ENCODE results near the gene PLCZ1.

The PLCZ1 gene

GRCh38 chr12:18643681-18644080 is 94.1 kb downstream of the PLCZ1 start:
- no peak overlapping the region for H3K27ac ChIP-seq (ENCODE audit: low read depth, low read length)
- no peaks in the 10 kb centered on the region for H3K27me3 ChIP-seq (ENCODE audit: control insufficient read depth, low read length)
- TF ChIP-seq CTCF (IDR thresholded peaks at IDR 0.05; ENCODE audit: low read depth, low read length, poor library complexity, severe bottlenecking) (no peak), EZH2phosphoT487 (IDR thresholded peaks at IDR 0.05; ENCODE audit: borderline replicate concordance, low read length) (no peak)
- no peak overlapping the region for H3K4me2 ChIP-seq (ENCODE audit: low read length)
- H3K9me2 ChIP-seq (replicated peaks; ENCODE audit: control insufficient read depth, low read length), result no peaks in the 10 kb centered on the region
- H3K4me1 ChIP-seq (ENCODE audit: control insufficient read depth, low read length), result no peaks in the 10 kb centered on the region
- no peaks in the 10 kb centered on the region for H4K20me1 ChIP-seq (ENCODE audit: control insufficient read depth, insufficient read depth, low read depth, low read length)
- H3K4me3 ChIP-seq (ENCODE audit: low read length), result no peak overlapping the region
- H3K79me2 ChIP-seq (ENCODE audit: control insufficient read depth, low read length), result no peaks in the 10 kb centered on the region
- H3K9me3 ChIP-seq (ENCODE audit: control insufficient read depth, insufficient read depth, low read length), result no peaks in the 10 kb centered on the region
- no peaks in the 10 kb centered on the region for H3F3A ChIP-seq (ENCODE audit: control insufficient read depth, insufficient read depth)
- H3K36me3 ChIP-seq (ENCODE audit: control insufficient read depth, low read length), result no peaks in the 10 kb centered on the region

GRCh38 chr12:18640321-18640955 is 97.4 kb downstream of the PLCZ1 start:
- no peak for TF ChIP-seq EZH2phosphoT487 (IDR thresholded peaks at IDR 0.05; ENCODE audit: borderline replicate concordance, low read length)
- TF ChIP-seq CTCF (IDR thresholded peaks at IDR 0.05; ENCODE audit: low read depth, low read length, poor library complexity, severe bottlenecking), result no peak
- Histone ChIP-seq H3K36me3 (ENCODE audit: control insufficient read depth, low read length) (no peaks in the 10 kb centered on the region), H3K9me3 (ENCODE audit: control insufficient read depth, insufficient read depth, low read length) (no peaks in the 10 kb centered on the region), H3K27me3 (ENCODE audit: control insufficient read depth, low read length) (no peaks in the 10 kb centered on the region), H3K4me1 (ENCODE audit: control insufficient read depth, low read length) (no peaks in the 10 kb centered on the region), H3K79me2 (ENCODE audit: control insufficient read depth, low read length) (no peaks in the 10 kb centered on the region), H3F3A (ENCODE audit: control insufficient read depth, insufficient read depth) (no peaks in the 10 kb centered on the region), H3K9me2 (replicated peaks; ENCODE audit: control insufficient read depth, low read length) (no peaks in the 10 kb centered on the region; the same call in 1 of the 2 replicates), H3K4me3 (ENCODE audit: low read length) (no peak overlapping the region), H4K20me1 (ENCODE audit: control insufficient read depth, insufficient read depth, low read depth, low read length) (no peaks in the 10 kb centered on the region), H3K27ac (ENCODE audit: low read depth, low read length) (no peak overlapping the region), H3K4me2 (ENCODE audit: low read length) (no peak overlapping the region)

GRCh38 chr12:18634382-18634781 is 103.4 kb downstream of the PLCZ1 start:
- H3K27me3 ChIP-seq (ENCODE audit: control insufficient read depth, low read length), result no peaks in the 10 kb centered on the region
- TF ChIP-seq CTCF (IDR thresholded peaks at IDR 0.05; ENCODE audit: low read depth, low read length, poor library complexity, severe bottlenecking) (no peak), EZH2phosphoT487 (IDR thresholded peaks at IDR 0.05; ENCODE audit: borderline replicate concordance, low read length) (no peak)
- no peak overlapping the region for H3K4me3 ChIP-seq (ENCODE audit: low read length)
- H3K9me3 ChIP-seq (ENCODE audit: control insufficient read depth, insufficient read depth, low read length), result no peaks in the 10 kb centered on the region
- no peaks in the 10 kb centered on the region for H3K79me2 ChIP-seq (ENCODE audit: control insufficient read depth, low read length)
- H3F3A ChIP-seq (ENCODE audit: control insufficient read depth, insufficient read depth), result no peaks in the 10 kb centered on the region
- H3K9me2 ChIP-seq (replicated peaks; ENCODE audit: control insufficient read depth, low read length), result no peaks in the 10 kb centered on the region; the same call in 1 of the 2 replicates
- H3K4me2 ChIP-seq (ENCODE audit: low read length), result no peak overlapping the region
- H3K4me1 ChIP-seq (ENCODE audit: control insufficient read depth, low read length), result no peaks in the 10 kb centered on the region
- H3K36me3 ChIP-seq (ENCODE audit: control insufficient read depth, low read length), result no peaks in the 10 kb centered on the region
- H4K20me1 ChIP-seq (ENCODE audit: control insufficient read depth, insufficient read depth, low read depth, low read length), result no peaks in the 10 kb centered on the region
- no peak overlapping the region for H3K27ac ChIP-seq (ENCODE audit: low read depth, low read length)
